Uterus (tissue), 4 donors: ENCODE data around the gene SORT1. TPM values are rescaled to one million over a fixed set of nuclear protein-coding genes. Genes with fewer than 3 reads are reported as not detected.

Source experiments
- DNase-seq, 2 donors: peaks; one replicate each; pipeline ENCODE4 v3.0.0-alpha.2; 2019 to 2020
- H3K27ac ChIP-seq, 2 donors: fragments of 200-600 bp; sonication (generic); 1 replicate in 1 of 2; 2 replicates in 1 of 2; pipeline ENCODE4 v1.5.1; 2016 to 2018
- H3K27me3 ChIP-seq, 2 donors: fragments of 200-600 bp; sonication (generic); one replicate each; pipeline ENCODE4 v1.5.1; 2018 to 2019; ENCODE audit warnings: control low read depth in 1 of 2
- H3K36me3 ChIP-seq, 2 donors: fragments of 200-600 bp; sonication (generic); one replicate each; pipeline ENCODE4 v1.5.1; 2019; ENCODE audit warnings: control low read depth in 1 of 2
- H3K4me1 ChIP-seq, 2 donors: fragments of 200-600 bp; sonication (generic); one replicate each; pipeline ENCODE4 v1.5.1; 2018 to 2019; ENCODE audit warnings: control low read depth in 1 of 2
- H3K4me3 ChIP-seq, 2 donors: fragments of 200-600 bp; sonication (generic); 1 replicate in 1 of 2; 2 replicates in 1 of 2; pipeline ENCODE4 v1.5.1; 2018 to 2019; ENCODE audit warnings: mild to moderate bottlenecking in 1 of 2
- H3K9me3 ChIP-seq, 2 donors: fragments of 200-600 bp; sonication (generic); one replicate each; pipeline ENCODE4 v1.5.1; 2019; ENCODE audit warnings: control low read depth in 1 of 2
- CTCF ChIP-seq, 4 experiments: fragments of 200-600 bp in 2 of 4; fragments of 450-650 bp in 2 of 4; sonication (generic) in 2 of 4; IDR thresholded peaks; one replicate each; pipeline ENCODE4 v1.5.1; 2016 to 2019; ENCODE audit warnings: antibody characterized with exemption in 4 of 4, mild to moderate bottlenecking in 2 of 4, moderate library complexity in 1 of 4
- POLR2A ChIP-seq, 2 donors: fragments of 450-650 bp; IDR thresholded peaks; one replicate each; pipeline ENCODE4 v1.6.1; 2016; ENCODE audit warnings: antibody characterized with exemption in 2 of 2, mild to moderate bottlenecking in 1 of 2, moderate library complexity in 1 of 2
- intact Hi-C: fragments of 100-400 bp; cut with DNase I; formaldehyde crosslinking; loops from one replicate; pipeline ENCODE4 v1.15.1; 2023; ENCODE audit warnings: low total_unique reads
- total RNA-seq, 4 donors: library from RNA; depleted of rRNA in 3 of 4; stranded (reverse); fragments of >200 nt in 3 of 4; gene quantifications; one replicate each; pipeline versions ENCODE4 v1.1.0 to v1.2.4, GENCODE V29; 2014 to 2023
- donor health status: DM: yes; HTN: yes; CAD: no.

Gene SORT1
- total RNA-seq, 4 donors from 2014 or later, result 20.2 to 43.4 (median 27.9) TPM

- H3K27ac ChIP-seq, result no peak overlapping the region
- intact Hi-C loops, result no loop called here
- no peaks in the 10 kb centered on the region for H3K4me1 ChIP-seq
- H3K27me3 ChIP-seq, result no peaks in the 10 kb centered on the region
- no peaks in the 10 kb centered on the region for H3K36me3 ChIP-seq
- TF ChIP-seq POLR2A (IDR thresholded peaks at IDR 0.05) (no peak), CTCF (IDR thresholded peaks at IDR 0.05) (no peak)
- no peak for DNase-seq
- no peaks in the 10 kb centered on the region for H3K9me3 ChIP-seq
- H3K4me3 ChIP-seq, result no peak overlapping the region
Measured at GRCh38 chr1:109347511-109347910, 50.2 kb downstream of the SORT1 start.

- no peak for TF ChIP-seq POLR2A (IDR thresholded peaks at IDR 0.05)
- no peak for TF ChIP-seq CTCF (IDR thresholded peaks at IDR 0.05)
- intact Hi-C loops, result no loop called here
- no peaks in the 10 kb centered on the region for H3K9me3 ChIP-seq
- no peaks in the 10 kb centered on the region for H3K27me3 ChIP-seq
- DNase-seq, result no peak
- H3K27ac ChIP-seq, result no peak overlapping the region
- H3K4me1 ChIP-seq, result no peaks in the 10 kb centered on the region
- no peaks in the 10 kb centered on the region for H3K36me3 ChIP-seq
- no peak overlapping the region for H3K4me3 ChIP-seq
Measured at GRCh38 chr1:109341944-109342930, 55.5 kb downstream of the SORT1 start.

GRCh38 chr1:109338608-109339007, 59.1 kb downstream of the SORT1 start:
- no peaks in the 10 kb centered on the region for H3K4me1 ChIP-seq
- no peaks in the 10 kb centered on the region for H3K27me3 ChIP-seq
- H3K9me3 ChIP-seq, result no peaks in the 10 kb centered on the region
- TF ChIP-seq CTCF (IDR thresholded peaks at IDR 0.05) (no peak), POLR2A (IDR thresholded peaks at IDR 0.05) (no peak)
- H3K27ac ChIP-seq, result no peak overlapping the region
- no peak for DNase-seq
- H3K4me3 ChIP-seq, result no peak overlapping the region
- intact Hi-C loops, result no loop called here
- no peaks in the 10 kb centered on the region for H3K36me3 ChIP-seq

GRCh38 chr1:109338091-109338490, 59.6 kb downstream of the SORT1 start:
- no peaks in the 10 kb centered on the region for H3K36me3 ChIP-seq
- no peaks in the 10 kb centered on the region for H3K27me3 ChIP-seq
- no peaks in the 10 kb centered on the region for H3K4me1 ChIP-seq
- no peak overlapping the region for H3K27ac ChIP-seq
- H3K9me3 ChIP-seq, result no peaks in the 10 kb centered on the region
- TF ChIP-seq POLR2A (IDR thresholded peaks at IDR 0.05) (no peak), CTCF (IDR thresholded peaks at IDR 0.05) (no peak)
- intact Hi-C loops, result no loop called here
- H3K4me3 ChIP-seq, result no peak overlapping the region
- no peak for DNase-seq

GRCh38 chr1:109335091-109335490, 62.6 kb downstream of the SORT1 start:
- Histone ChIP-seq H3K9me3 (peaks cover 0 to 10% of the 10 kb centered on the region in 2 donors), H3K4me3 (no peak overlapping the region), H3K4me1 (no peaks in the 10 kb centered on the region), H3K27me3 (no peaks in the 10 kb centered on the region), H3K27ac (no peak overlapping the region), H3K36me3 (peaks cover 0 to 4% of the 10 kb centered on the region in 2 donors)
- TF ChIP-seq POLR2A (IDR thresholded peaks at IDR 0.05), result no peak
- TF ChIP-seq CTCF (IDR thresholded peaks at IDR 0.05), result no peak
- DNase-seq, result no peak
- intact Hi-C loops, result no loop called here
